Neural cell (in vitro differentiated cells): ENCODE results near the gene ERBB4.

Experiments used
- CTCF ChIP-seq: fragments of 450-650 bp; IDR thresholded peaks from 2 replicates; pipeline ENCODE4 v1.5.1; 2014; ENCODE audit warnings: antibody characterized with exemption, mild to moderate bottlenecking, moderate library complexity; ENCODE audit not compliant: poor library complexity, severe bottlenecking
- EP300 ChIP-seq: fragments of 450-650 bp; conservative IDR thresholded peaks from 2 replicates; pipeline ENCODE4 v1.6.1; 2014; ENCODE audit warnings: antibody characterized with exemption, mild to moderate bottlenecking, moderate library complexity; ENCODE audit not compliant: poor library complexity, severe bottlenecking
- EZH2 ChIP-seq: fragments of 200-600, 300-800 bp; shearing (Covaris generic), sonication (generic); IDR thresholded peaks from 2 replicates; pipeline ENCODE4 v1.6.1; 2014; ENCODE audit warnings: antibody characterized with exemption, low read length, borderline replicate concordance, mild to moderate bottlenecking; ENCODE audit not compliant: insufficient read depth, poor library complexity, severe bottlenecking
- MXI1 ChIP-seq: fragments of 450-650 bp; conservative IDR thresholded peaks from 2 replicates; pipeline ENCODE4 v1.6.1; 2014; ENCODE audit warnings: antibody characterized with exemption, mild to moderate bottlenecking; ENCODE audit not compliant: poor library complexity, severe bottlenecking
- POLR2AphosphoS5 ChIP-seq: IDR thresholded peaks from 2 replicates; pipeline ENCODE4 v1.6.1; 2012
- SMC3 ChIP-seq: fragments of 450-650 bp; conservative IDR thresholded peaks from 2 replicates; pipeline ENCODE4 v1.6.1; 2014; ENCODE audit warnings: antibody characterized with exemption, mild to moderate bottlenecking, moderate library complexity; ENCODE audit not compliant: poor library complexity
- TAF1 ChIP-seq: IDR thresholded peaks from 2 replicates; pipeline ENCODE4 v1.6.1; 2012; ENCODE audit warnings: low read depth
- TF ChIP-seq, protein P1 (sequence below): IDR thresholded peaks from 2 replicates; pipeline ENCODE4 v1.6.1; 2012; ENCODE audit warnings: borderline replicate concordance

DNA sequence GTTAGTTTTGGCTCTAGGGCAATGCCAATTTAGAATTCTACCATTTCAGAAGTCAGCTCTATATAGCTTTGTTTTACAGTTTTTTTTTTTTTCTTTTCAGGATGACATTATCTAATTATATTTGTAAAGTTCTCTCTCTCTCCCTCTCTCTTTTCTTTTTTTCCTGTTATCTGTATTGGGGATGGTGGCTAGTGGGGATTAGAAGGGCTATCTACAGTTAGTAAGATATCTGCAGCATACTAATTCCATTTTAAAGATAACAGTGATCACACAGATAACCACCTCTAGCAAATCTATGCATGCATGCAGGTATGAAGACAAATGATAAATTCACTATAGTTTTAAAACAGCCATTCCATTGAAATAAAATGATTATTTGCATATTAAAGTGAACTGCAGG lies 438.9 kb downstream of the ERBB4 start:
- TF ChIP-seq EZH2 = no peak
- no peak for TF ChIP-seq SMC3
- TF ChIP-seq CTCF = no peak
- TF ChIP-seq POLR2AphosphoS5 = no peak
- TF ChIP-seq, protein P1, sequence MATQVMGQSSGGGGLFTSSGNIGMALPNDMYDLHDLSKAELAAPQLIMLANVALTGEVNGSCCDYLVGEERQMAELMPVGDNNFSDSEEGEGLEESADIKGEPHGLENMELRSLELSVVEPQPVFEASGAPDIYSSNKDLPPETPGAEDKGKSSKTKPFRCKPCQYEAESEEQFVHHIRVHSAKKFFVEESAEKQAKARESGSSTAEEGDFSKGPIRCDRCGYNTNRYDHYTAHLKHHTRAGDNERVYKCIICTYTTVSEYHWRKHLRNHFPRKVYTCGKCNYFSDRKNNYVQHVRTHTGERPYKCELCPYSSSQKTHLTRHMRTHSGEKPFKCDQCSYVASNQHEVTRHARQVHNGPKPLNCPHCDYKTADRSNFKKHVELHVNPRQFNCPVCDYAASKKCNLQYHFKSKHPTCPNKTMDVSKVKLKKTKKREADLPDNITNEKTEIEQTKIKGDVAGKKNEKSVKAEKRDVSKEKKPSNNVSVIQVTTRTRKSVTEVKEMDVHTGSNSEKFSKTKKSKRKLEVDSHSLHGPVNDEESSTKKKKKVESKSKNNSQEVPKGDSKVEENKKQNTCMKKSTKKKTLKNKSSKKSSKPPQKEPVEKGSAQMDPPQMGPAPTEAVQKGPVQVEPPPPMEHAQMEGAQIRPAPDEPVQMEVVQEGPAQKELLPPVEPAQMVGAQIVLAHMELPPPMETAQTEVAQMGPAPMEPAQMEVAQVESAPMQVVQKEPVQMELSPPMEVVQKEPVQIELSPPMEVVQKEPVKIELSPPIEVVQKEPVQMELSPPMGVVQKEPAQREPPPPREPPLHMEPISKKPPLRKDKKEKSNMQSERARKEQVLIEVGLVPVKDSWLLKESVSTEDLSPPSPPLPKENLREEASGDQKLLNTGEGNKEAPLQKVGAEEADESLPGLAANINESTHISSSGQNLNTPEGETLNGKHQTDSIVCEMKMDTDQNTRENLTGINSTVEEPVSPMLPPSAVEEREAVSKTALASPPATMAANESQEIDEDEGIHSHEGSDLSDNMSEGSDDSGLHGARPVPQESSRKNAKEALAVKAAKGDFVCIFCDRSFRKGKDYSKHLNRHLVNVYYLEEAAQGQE = no peak
- no peak for TF ChIP-seq TAF1
- TF ChIP-seq EP300 = no peak
- no peak for TF ChIP-seq MXI1
